Measurements from ENCODE around the gene SLC16A1.

- TF ChIP-seq CTCF (conservative IDR thresholded peaks at IDR 0.05 in 1 of 2, IDR thresholded peaks at IDR 0.05 in 1 of 2; ENCODE audit: extremely low read depth in 1 of 2, insufficient read depth in 1 of 2, low read depth in 1 of 2, low read length in 2 of 2) (no peak), EZH2 (IDR thresholded peaks at IDR 0.05; ENCODE audit: borderline replicate concordance, low read length) (no peak)
Measured at GRCh38 chr1:112985123-112985522, 29.1 kb upstream of the SLC16A1 start.
